Measurements from ENCODE around the gene MYH13. TPM values are rescaled to one million over a fixed set of nuclear protein-coding genes. Genes with fewer than 3 reads are reported as not detected.

MYH13 gene
- total RNA-seq, 2 experiments from 2014 or later, result not detected

DNA sequence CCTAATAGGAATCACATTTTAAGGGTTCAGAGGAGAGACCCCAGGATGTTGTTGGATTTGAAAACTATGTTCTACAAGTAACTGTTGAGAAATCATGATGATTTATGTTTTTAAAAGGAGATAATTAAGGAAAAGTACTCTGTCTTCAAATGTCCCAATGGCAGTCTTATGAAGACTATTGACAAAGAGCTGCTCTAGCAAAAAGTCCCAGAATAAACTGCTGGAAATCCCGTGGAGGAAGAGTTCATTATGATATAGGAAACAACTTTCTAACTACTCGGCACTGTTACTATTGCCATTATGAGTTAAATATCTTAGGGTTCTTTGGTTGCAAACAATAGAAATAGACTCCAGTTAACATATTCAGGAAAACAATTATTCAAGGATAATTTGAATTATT is 108.8 kb downstream of the MYH13 start:
- peaks cover 0 to 3% of the 10 kb centered on the region in 2 experiments for H3K9me3 ChIP-seq (ENCODE audit: control insufficient read depth in 1 of 2, insufficient read depth in 1 of 2, low read length in 2 of 2)
- ChIA-PET CTCF (no interaction called here), POLR2A (no interaction called here)
- H3K36me3 Mint-ChIP-seq (ENCODE audit: low read depth), result no peaks in the 10 kb centered on the region
- no peak overlapping the region for H3K4me3 Mint-ChIP-seq
- H3K4me3 ChIP-seq (ENCODE audit: low read length), result no peak overlapping the region
- H3K27me3 Mint-ChIP-seq, result peaks cover 7% of the 10 kb centered on the region
- H3K4me1 Mint-ChIP-seq (ENCODE audit: low read depth), result no peaks in the 10 kb centered on the region
- no peak overlapping the region for H3K27ac ChIP-seq (ENCODE audit: low read depth in 1 of 2, low read length in 2 of 2)
- no peaks in the 10 kb centered on the region for H3K27me3 ChIP-seq (ENCODE audit: control insufficient read depth in 1 of 2, insufficient read depth in 2 of 2, low read length in 2 of 2)
- no peaks in the 10 kb centered on the region for H3K9me3 Mint-ChIP-seq
- ATAC-seq (ENCODE audit: poor library complexity) (no peak), DNase-seq (no peak)
- no peaks in the 10 kb centered on the region for H3K4me1 ChIP-seq (ENCODE audit: insufficient read depth, low read length)
- TF ChIP-seq, protein P1, sequence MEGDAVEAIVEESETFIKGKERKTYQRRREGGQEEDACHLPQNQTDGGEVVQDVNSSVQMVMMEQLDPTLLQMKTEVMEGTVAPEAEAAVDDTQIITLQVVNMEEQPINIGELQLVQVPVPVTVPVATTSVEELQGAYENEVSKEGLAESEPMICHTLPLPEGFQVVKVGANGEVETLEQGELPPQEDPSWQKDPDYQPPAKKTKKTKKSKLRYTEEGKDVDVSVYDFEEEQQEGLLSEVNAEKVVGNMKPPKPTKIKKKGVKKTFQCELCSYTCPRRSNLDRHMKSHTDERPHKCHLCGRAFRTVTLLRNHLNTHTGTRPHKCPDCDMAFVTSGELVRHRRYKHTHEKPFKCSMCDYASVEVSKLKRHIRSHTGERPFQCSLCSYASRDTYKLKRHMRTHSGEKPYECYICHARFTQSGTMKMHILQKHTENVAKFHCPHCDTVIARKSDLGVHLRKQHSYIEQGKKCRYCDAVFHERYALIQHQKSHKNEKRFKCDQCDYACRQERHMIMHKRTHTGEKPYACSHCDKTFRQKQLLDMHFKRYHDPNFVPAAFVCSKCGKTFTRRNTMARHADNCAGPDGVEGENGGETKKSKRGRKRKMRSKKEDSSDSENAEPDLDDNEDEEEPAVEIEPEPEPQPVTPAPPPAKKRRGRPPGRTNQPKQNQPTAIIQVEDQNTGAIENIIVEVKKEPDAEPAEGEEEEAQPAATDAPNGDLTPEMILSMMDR (IDR thresholded peaks at IDR 0.05), result no peak
- H3K27ac Mint-ChIP-seq, result no peak overlapping the region
- intact Hi-C loops (cut with DNase I, micrococcal nuclease), result no loop called here
- no peaks in the 10 kb centered on the region for H3K36me3 ChIP-seq (ENCODE audit: insufficient read depth, low read length)

DNA sequence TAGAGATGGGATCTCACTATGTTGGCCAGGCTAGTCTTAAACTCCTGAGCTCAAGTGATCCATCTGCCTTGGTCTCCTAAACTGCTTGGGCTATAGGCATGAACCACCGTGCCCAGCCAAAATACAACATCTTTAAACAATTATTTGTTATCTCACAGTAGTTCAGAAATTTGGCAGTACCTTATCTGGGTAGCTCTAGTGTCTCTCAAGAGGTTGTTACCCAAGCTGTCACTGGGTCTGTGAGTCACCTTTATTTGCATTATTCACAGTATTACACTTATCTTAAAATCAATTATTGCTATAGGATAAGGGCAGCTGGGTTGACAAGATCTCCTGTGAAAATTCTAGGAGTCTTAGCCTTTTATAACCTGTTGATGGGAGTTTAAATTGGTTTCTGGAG is 110.4 kb downstream of the MYH13 start:
- no peaks in the 10 kb centered on the region for H3K4me1 Mint-ChIP-seq (ENCODE audit: low read depth)
- Histone ChIP-seq H3K9me3 (ENCODE audit: control insufficient read depth in 1 of 2, insufficient read depth in 1 of 2, low read length in 2 of 2) (peaks cover 0 to 3% of the 10 kb centered on the region in 2 experiments), H3K36me3 (ENCODE audit: insufficient read depth, low read length) (no peaks in the 10 kb centered on the region), H3K4me1 (ENCODE audit: insufficient read depth, low read length) (no peaks in the 10 kb centered on the region), H3K27me3 (ENCODE audit: control insufficient read depth in 1 of 2, insufficient read depth in 2 of 2, low read length in 2 of 2) (no peaks in the 10 kb centered on the region), H3K4me3 (ENCODE audit: low read length) (no peak overlapping the region), H3K27ac (ENCODE audit: low read depth in 1 of 2, low read length in 2 of 2) (no peak overlapping the region)
- DNase-seq (no peak), ATAC-seq (ENCODE audit: poor library complexity) (no peak)
- H3K9me3 Mint-ChIP-seq, result no peaks in the 10 kb centered on the region
- peaks cover 18% of the 10 kb centered on the region for H3K27me3 Mint-ChIP-seq
- ChIA-PET CTCF (no interaction called here), POLR2A (no interaction called here)
- intact Hi-C loops (cut with DNase I, micrococcal nuclease), result no loop called here
- H3K36me3 Mint-ChIP-seq (ENCODE audit: low read depth), result no peaks in the 10 kb centered on the region
- TF ChIP-seq, protein P1 (IDR thresholded peaks at IDR 0.05), result no peak
- no peak overlapping the region for H3K4me3 Mint-ChIP-seq
- no peak overlapping the region for H3K27ac Mint-ChIP-seq

DNA sequence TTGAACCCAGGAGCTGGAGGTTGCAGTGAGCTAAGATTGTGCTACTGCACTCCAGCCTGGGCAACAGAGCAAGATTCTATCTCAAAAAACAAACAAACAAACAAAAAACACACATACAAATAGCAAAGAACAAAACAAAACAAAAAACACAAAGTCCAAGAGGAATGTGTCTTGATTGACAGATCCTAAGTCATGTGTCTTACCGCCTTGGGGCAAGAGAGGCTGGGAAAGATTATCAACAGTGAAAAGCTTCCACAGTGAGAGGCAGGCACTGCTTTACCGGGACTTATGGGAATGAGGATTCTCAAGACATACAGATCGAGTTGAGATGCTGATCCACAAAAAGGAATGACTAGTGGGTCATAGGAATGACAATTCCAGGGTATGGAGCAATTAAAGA is 111.7 kb downstream of the MYH13 start:
- CTCF ChIA-PET, result no interaction called here
- peaks cover 18% of the 10 kb centered on the region for H3K27me3 Mint-ChIP-seq
- no peaks in the 10 kb centered on the region for H3K36me3 Mint-ChIP-seq (ENCODE audit: low read depth)

More for the DNA sequence above, 111.7 kb downstream of the MYH13 start:
- TF ChIP-seq, protein P1 (IDR thresholded peaks at IDR 0.05), result no peak
- POLR2A ChIA-PET, result no interaction called here
- intact Hi-C loops (cut with DNase I, micrococcal nuclease), result no loop called here
- ATAC-seq (ENCODE audit: poor library complexity) (no peak), DNase-seq (no peak)
- Histone ChIP-seq H3K4me1 (ENCODE audit: insufficient read depth, low read length) (no peaks in the 10 kb centered on the region), H3K4me3 (ENCODE audit: low read length) (no peak overlapping the region), H3K27me3 (ENCODE audit: control insufficient read depth in 1 of 2, insufficient read depth in 2 of 2, low read length in 2 of 2) (no peaks in the 10 kb centered on the region), H3K9me3 (ENCODE audit: control insufficient read depth in 1 of 2, insufficient read depth in 1 of 2, low read length in 2 of 2) (peaks cover 0 to 3% of the 10 kb centered on the region in 2 experiments), H3K36me3 (ENCODE audit: insufficient read depth, low read length) (no peaks in the 10 kb centered on the region), H3K27ac (ENCODE audit: low read depth in 1 of 2, low read length in 2 of 2) (no peak overlapping the region)
- H3K9me3 Mint-ChIP-seq, result no peaks in the 10 kb centered on the region
- H3K4me1 Mint-ChIP-seq (ENCODE audit: low read depth), result no peaks in the 10 kb centered on the region
- H3K4me3 Mint-ChIP-seq, result no peak overlapping the region
- H3K27ac Mint-ChIP-seq, result no peak overlapping the region

Data from CD4-positive, alpha-beta T cell (primary cell).